Lung (tissue), 12 donors: ENCODE data around the gene ASMTL. TPM values are rescaled to one million over a fixed set of nuclear protein-coding genes. Genes with fewer than 3 reads are reported as not detected.

ENCODE experiments used
- ATAC-seq: fragments of 200-7000 bp; cut with Tn5 transposase; one replicate; pipeline ENCODE4 v1.9.1; 2020; ENCODE audit warnings: moderate number of reproducible peaks; ENCODE audit not compliant: insufficient read depth, low FRiP score
- DNase-seq, 3 donors: peaks; one replicate each; pipeline ENCODE4 v3.0.0-alpha.2; 2013 to 2017
- H3K27ac ChIP-seq, 2 donors: one replicate each; pipeline ENCODE4 v1.5.1; 2013; ENCODE audit warnings: mild to moderate bottlenecking in 2 of 2, moderate library complexity in 2 of 2, control low read depth in 1 of 2, inconsistent platforms in 1 of 2, low read depth in 1 of 2, low read length in 1 of 2
- H3K27me3 ChIP-seq, 3 donors: one replicate each; pipeline ENCODE4 v1.5.1; 2013; ENCODE audit warnings: low read length in 2 of 3; ENCODE audit not compliant: control insufficient read depth in 3 of 3, insufficient read depth in 3 of 3
- H3K36me3 ChIP-seq, 4 donors: one replicate each; pipeline ENCODE4 v1.5.1; 2013; ENCODE audit warnings: low read length in 4 of 4, mild to moderate bottlenecking in 1 of 4, moderate library complexity in 1 of 4; ENCODE audit not compliant: control insufficient read depth in 4 of 4, insufficient read depth in 4 of 4
- H3K4me1 ChIP-seq, 5 donors: one replicate each; pipeline ENCODE4 v1.5.1; 2013; ENCODE audit warnings: low read length in 5 of 5, mild to moderate bottlenecking in 2 of 5, moderate library complexity in 1 of 5; ENCODE audit not compliant: control insufficient read depth in 5 of 5, insufficient read depth in 5 of 5
- H3K4me3 ChIP-seq: one replicate; pipeline ENCODE4 v1.5.1; 2013; ENCODE audit warnings: mild to moderate bottlenecking, control low read depth, moderate library complexity
- H3K9ac ChIP-seq, 2 donors: one replicate each; pipeline ENCODE4 v1.5.1; 2013; ENCODE audit warnings: low read length in 2 of 2, control low read depth in 1 of 2; ENCODE audit not compliant: insufficient read depth in 1 of 2
- H3K9me3 ChIP-seq, 4 donors: one replicate each; pipeline ENCODE4 v1.5.1; 2013; ENCODE audit warnings: low read length in 3 of 4, mild to moderate bottlenecking in 1 of 4, moderate library complexity in 1 of 4; ENCODE audit not compliant: control insufficient read depth in 4 of 4, insufficient read depth in 3 of 4
- WGBS, 2 donors: extraction: QIAGEN DNeasy Blood & Tissue Kit; methylation state at CpG; one replicate each; pipeline ENCODE4 v1.1.7; 2013; 5-methylcytosine and 5-hydroxymethylcytosine counted together
- polyA plus RNA-seq, 2 donors: library from polyadenylated mRNA; stranded (reverse); fragments of 200-250 nt; gene quantifications; one replicate each; pipeline ENCODE4 v1.2.1, GENCODE V29; 2013
- total RNA-seq, 2 donors: library from RNA; depleted of rRNA in 1 of 2; stranded (reverse); fragments of >200 nt in 1 of 2; gene quantifications; one replicate each; pipeline ENCODE4 v1.2.1, GENCODE V29; 2014 to 2021
- TF ChIP-seq, protein P1 (sequence below): IDR thresholded peaks from 2 replicates; pipeline ENCODE4 v1.5.1; 2012; ENCODE audit warnings: mild to moderate bottlenecking; ENCODE audit errors: control extremely low read depth, extremely low read depth
- donor health status: control.
- donor health status: control.
- donor health status: Bipolar disorder and iron deficiency.
- donor health status: healthy.
- donor health status: DM: yes; HTN: yes; CAD: no.

ASMTL gene
- total and polyA plus RNA-seq, 4 donors = 12.3 to 29.4 (median 21.8) TPM

DNA sequence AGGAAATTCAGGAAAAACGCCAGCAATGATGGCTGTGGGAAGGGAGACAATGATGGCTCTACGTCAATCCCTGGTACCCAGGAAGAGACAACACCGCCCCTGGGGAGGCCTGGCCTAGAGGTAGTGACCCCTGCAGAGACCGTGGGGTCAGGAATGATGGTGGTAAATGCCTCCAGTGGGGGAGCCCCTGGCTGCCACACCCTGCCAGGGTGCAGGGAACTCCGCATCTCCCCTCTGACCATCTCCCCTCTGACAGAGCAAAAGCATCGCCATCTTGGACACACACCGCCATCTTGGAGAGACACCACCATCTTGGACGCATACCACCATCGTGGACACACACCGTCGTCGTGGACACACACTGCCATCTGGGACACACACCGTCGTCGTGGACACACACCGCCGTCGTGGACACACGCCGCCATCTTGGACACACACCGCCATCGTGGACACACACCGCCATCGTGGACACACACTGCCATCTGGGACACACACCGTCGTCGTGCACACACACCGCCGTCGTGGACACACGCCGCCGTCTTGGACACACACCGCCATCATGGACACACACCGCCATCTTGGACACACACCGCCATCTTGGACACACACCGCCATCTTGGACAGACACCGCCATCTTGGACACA lies 9.9 kb downstream of the ASMTL start:
- Histone ChIP-seq H3K27ac (no peak overlapping the region), H3K36me3 (peaks cover under 1 to 16% (median 11%) of the 10 kb centered on the region in 4 donors), H3K4me3 (no peak overlapping the region), H3K27me3 (no peaks in the 10 kb centered on the region), H3K9me3 (peaks cover 0 to 8% (median 6%) of the 10 kb centered on the region in 4 donors), H3K4me1 (no peaks in the 10 kb centered on the region), H3K9ac (no peak overlapping the region)
- DNase-seq (peak in 1 of 3 donors; percentile 6), ATAC-seq (no peak)
- TF ChIP-seq, protein P1, sequence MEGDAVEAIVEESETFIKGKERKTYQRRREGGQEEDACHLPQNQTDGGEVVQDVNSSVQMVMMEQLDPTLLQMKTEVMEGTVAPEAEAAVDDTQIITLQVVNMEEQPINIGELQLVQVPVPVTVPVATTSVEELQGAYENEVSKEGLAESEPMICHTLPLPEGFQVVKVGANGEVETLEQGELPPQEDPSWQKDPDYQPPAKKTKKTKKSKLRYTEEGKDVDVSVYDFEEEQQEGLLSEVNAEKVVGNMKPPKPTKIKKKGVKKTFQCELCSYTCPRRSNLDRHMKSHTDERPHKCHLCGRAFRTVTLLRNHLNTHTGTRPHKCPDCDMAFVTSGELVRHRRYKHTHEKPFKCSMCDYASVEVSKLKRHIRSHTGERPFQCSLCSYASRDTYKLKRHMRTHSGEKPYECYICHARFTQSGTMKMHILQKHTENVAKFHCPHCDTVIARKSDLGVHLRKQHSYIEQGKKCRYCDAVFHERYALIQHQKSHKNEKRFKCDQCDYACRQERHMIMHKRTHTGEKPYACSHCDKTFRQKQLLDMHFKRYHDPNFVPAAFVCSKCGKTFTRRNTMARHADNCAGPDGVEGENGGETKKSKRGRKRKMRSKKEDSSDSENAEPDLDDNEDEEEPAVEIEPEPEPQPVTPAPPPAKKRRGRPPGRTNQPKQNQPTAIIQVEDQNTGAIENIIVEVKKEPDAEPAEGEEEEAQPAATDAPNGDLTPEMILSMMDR = no peak
- WGBS, 2 donors = 90 to 91% methylated on average over 34 to 35 of the region's 38 CpGs

DNA sequence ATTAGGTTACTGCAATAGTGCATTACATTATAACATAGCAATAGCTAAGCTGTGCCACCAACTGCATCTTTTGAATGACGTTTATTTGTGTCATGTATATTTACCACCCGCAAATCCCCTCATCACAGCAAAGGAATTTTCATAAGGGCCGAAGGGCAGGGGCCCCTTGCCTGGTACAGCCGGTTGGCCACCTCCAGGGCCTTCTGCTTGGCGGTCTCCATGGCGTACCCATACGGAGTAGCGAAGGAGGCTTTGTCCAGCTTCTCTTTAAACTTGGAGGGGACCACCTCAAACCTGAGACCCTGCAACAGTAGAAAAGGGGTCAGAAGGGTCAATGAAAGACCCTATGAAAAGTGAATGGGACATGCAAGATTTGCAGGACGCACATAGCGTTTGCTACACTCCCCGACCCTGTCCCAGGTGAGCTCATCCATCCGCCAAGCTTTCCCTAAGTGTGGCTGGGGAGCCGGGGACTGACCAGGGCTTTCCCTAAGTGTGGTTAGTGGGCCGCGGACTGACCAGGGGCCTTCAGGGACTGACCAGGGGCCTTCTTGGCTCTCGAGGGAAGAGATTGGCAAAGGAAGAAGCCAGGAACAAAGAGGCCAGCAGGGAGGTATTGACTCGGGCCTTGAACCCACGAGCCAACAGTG lies 10.6 kb downstream of the ASMTL start:
- Histone ChIP-seq H3K9me3 (peaks cover 0 to 4% (median 2%) of the 10 kb centered on the region in 4 donors), H3K36me3 (peaks cover 2 to 16% (median 11%) of the 10 kb centered on the region in 4 donors), H3K27me3 (no peaks in the 10 kb centered on the region), H3K4me1 (no peaks in the 10 kb centered on the region), H3K9ac (no peak overlapping the region), H3K4me3 (no peak overlapping the region), H3K27ac (no peak overlapping the region)
- no peak for ATAC-seq
- no peak for DNase-seq
- 98% methylated on average over 18 of the region's 18 CpGs for WGBS, 2 donors
- TF ChIP-seq, protein P1 = no peak

DNA sequence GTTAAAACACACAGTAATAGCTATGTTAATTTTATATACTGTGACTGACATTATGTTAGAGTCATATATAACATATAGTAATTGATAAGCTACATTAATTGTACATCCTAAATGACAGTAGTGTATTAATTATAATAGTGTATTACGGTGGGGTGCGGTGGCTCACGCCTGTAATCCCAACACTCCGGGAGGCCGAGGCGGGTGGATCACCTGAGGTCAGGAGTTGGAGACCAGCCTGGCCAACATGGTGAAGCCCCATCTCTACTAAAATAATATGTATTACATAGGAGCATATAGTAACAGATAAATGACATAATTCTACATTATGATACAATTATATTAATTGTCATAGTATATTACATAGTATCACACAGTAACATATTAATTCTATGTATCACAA lies 12.2 kb downstream of the ASMTL start:
- TF ChIP-seq, protein P1 = no peak
- Histone ChIP-seq H3K9me3 (peaks cover 0 to 4% (median 2%) of the 10 kb centered on the region in 4 donors), H3K36me3 (peaks cover 9 to 27% (median 14%) of the 10 kb centered on the region in 4 donors), H3K4me1 (no peaks in the 10 kb centered on the region), H3K4me3 (no peak overlapping the region), H3K27me3 (no peaks in the 10 kb centered on the region), H3K9ac (no peak overlapping the region), H3K27ac (no peak overlapping the region)
- ATAC-seq (no peak), DNase-seq (no peak)
- WGBS, 2 donors = 98 to 99% methylated on average over 6 of the region's 6 CpGs
